PC-9 (cell line): ENCODE data around the gene WDR43.

Experiments
- EZH2 ChIP-seq: fragments of 200-600 bp; sonication (generic); IDR thresholded peaks from 2 replicates; pipeline ENCODE4 v1.8.0; 2017; ENCODE audit warnings: antibody characterized with exemption, low read depth
- TF ChIP-seq, protein P1 (sequence below): fragments of 200-600 bp; sonication (generic); conservative IDR thresholded peaks from 2 replicates; pipeline ENCODE4 v1.6.1; 2017; ENCODE audit warnings: mixed run types, antibody characterized with exemption, mild to moderate bottlenecking, moderate library complexity

DNA sequence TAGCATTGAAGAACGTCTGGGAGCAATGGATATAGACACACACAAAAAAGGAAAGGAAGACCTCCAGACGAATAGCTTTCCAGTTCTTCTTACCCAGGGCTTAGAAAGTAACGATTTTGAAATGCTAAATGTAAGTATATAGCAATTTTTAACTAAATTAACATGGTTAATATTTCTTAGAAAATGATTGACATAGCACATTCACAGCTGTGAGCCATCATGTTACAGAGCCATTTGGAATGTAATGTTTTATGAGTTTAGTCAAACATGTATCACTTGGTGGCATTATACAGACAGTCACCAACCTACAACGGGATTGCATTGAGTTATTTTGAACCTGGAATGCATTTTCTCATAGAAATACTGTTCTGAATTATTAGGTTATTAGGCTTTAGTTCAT lies 35.1 kb downstream of the WDR43 start:
- TF ChIP-seq, protein P1, sequence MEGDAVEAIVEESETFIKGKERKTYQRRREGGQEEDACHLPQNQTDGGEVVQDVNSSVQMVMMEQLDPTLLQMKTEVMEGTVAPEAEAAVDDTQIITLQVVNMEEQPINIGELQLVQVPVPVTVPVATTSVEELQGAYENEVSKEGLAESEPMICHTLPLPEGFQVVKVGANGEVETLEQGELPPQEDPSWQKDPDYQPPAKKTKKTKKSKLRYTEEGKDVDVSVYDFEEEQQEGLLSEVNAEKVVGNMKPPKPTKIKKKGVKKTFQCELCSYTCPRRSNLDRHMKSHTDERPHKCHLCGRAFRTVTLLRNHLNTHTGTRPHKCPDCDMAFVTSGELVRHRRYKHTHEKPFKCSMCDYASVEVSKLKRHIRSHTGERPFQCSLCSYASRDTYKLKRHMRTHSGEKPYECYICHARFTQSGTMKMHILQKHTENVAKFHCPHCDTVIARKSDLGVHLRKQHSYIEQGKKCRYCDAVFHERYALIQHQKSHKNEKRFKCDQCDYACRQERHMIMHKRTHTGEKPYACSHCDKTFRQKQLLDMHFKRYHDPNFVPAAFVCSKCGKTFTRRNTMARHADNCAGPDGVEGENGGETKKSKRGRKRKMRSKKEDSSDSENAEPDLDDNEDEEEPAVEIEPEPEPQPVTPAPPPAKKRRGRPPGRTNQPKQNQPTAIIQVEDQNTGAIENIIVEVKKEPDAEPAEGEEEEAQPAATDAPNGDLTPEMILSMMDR, result no peak
- no peak for TF ChIP-seq EZH2
